Left ventricle myocardium inferior (tissue), 1 donor: ENCODE measurements around the gene GATAD2B. TPM values are rescaled to one million over a fixed set of nuclear protein-coding genes. Genes with fewer than 3 reads are reported as not detected.
A peak's percentile ranks its signal among the peaks of the same experiment; 100 is the strongest.

Experiments
- DNase-seq: peaks from one replicate; pipeline ENCODE4 v3.0.0-alpha.2; 2020
- H3K27ac ChIP-seq: fragments of 200-600 bp; replicated peaks from 2 replicates; pipeline ENCODE4 v1.8.0; 2021
- H3K27me3 ChIP-seq: fragments of 200-600 bp; 2 replicates; pipeline ENCODE4 v1.8.0; 2021; ENCODE audit warnings: low read depth
- H3K36me3 ChIP-seq: fragments of 200-600 bp; 2 replicates; pipeline ENCODE4 v1.8.0; 2021
- H3K4me1 ChIP-seq: fragments of 200-600 bp; 2 replicates; pipeline ENCODE4 v1.8.0; 2021
- H3K4me3 ChIP-seq: fragments of 200-600 bp; 2 replicates; pipeline ENCODE4 v1.8.0; 2021; ENCODE audit warnings: mild to moderate bottlenecking, moderate library complexity
- H3K9me3 ChIP-seq: fragments of 200-600 bp; replicated peaks from 2 replicates; pipeline ENCODE4 v1.8.0; 2021
- intact Hi-C: fragments of 100-400 bp; cut with micrococcal nuclease; formaldehyde crosslinking; loops from one replicate; pipeline ENCODE4 v1.11.0; 2022
- total RNA-seq: library from RNA; stranded (reverse); fragmentation: NEBNext Ultra II Directional; extraction: Animal tissue kit (Norgen Biotek cat#: 25700); gene quantifications from one replicate; pipeline ENCODE4 v1.2.1, GENCODE V29; 2021
- TF ChIP-seq, protein P1 (sequence below): fragments of 200-600 bp; IDR thresholded peaks from 2 replicates; pipeline ENCODE4 v1.8.0; 2021; ENCODE audit warnings: antibody characterized with exemption, mild to moderate bottlenecking, borderline replicate concordance
- donor health status: DM: no; HTN: yes; CAD: no; lungs with severe emphysema.

The GATAD2B gene
- total RNA-seq, 1 donor from 2014 or later, result 35.4 TPM

DNA sequence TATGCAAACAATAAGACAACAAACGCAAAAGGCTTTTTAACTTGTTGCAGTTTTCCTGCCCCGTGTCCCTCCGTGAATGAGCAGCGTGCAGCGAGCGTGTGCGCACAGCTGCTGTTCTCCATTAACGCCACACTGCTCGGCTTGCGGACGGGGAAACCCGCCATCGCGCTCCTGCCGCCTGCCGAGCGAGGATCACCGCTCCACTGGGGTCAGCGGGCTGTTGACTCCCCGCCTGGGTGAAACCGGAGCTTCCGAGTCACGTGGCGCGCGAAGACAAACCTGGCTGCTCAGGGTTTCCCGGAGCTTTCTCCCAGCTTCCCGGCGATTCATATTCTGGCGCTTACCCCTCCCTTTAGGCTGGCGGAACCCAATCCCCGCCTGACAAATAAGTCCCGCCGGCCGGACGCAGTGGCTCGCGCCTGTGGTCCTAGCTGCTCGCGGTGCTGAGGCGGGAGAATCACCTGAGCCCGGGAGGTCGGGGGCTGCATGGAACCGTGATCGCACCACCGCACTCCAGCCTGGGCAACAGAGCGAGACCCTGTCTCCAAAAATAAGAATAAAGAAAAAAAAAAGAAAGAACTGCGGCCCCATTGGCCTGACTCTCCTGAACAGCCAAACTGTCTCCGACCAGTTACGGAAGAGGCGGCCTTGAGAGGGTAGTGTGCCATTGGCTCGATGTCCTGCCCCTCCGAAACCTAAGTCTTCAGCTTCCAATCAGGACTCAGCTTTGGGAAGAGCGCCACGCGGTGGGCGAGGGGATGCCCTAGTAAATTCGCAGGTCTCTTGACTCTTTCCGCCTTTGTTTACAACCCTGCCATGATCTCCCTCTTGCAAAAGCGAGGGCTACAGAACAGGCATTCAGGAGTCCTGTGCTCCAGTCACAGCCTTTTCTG is 44.6 kb upstream of the GATAD2B start, which contains the start of gene CREB3L4:
CREB3L4 (plus strand) TSS at position 796 of the 893 bp plus-strand sequence. CDS start 624 bp downstream, outside the sequence.
- H3K4me1 ChIP-seq, result peaks cover 51% of the 10 kb centered on the region
- H3K27ac ChIP-seq, result peak within 1 kb of the TSS; percentile 96
- H3K36me3 ChIP-seq, result no peaks in the 10 kb centered on the region
- H3K9me3 ChIP-seq, result no peaks in the 10 kb centered on the region
- DNase-seq, result peak; percentile 93
- TF ChIP-seq, protein P1, sequence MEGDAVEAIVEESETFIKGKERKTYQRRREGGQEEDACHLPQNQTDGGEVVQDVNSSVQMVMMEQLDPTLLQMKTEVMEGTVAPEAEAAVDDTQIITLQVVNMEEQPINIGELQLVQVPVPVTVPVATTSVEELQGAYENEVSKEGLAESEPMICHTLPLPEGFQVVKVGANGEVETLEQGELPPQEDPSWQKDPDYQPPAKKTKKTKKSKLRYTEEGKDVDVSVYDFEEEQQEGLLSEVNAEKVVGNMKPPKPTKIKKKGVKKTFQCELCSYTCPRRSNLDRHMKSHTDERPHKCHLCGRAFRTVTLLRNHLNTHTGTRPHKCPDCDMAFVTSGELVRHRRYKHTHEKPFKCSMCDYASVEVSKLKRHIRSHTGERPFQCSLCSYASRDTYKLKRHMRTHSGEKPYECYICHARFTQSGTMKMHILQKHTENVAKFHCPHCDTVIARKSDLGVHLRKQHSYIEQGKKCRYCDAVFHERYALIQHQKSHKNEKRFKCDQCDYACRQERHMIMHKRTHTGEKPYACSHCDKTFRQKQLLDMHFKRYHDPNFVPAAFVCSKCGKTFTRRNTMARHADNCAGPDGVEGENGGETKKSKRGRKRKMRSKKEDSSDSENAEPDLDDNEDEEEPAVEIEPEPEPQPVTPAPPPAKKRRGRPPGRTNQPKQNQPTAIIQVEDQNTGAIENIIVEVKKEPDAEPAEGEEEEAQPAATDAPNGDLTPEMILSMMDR, result peak; percentile 56
- H3K4me3 ChIP-seq, result peak within 1 kb of the TSS; percentile 72
- no peaks in the 10 kb centered on the region for H3K27me3 ChIP-seq
- intact Hi-C loops, result no loop called here

DNA sequence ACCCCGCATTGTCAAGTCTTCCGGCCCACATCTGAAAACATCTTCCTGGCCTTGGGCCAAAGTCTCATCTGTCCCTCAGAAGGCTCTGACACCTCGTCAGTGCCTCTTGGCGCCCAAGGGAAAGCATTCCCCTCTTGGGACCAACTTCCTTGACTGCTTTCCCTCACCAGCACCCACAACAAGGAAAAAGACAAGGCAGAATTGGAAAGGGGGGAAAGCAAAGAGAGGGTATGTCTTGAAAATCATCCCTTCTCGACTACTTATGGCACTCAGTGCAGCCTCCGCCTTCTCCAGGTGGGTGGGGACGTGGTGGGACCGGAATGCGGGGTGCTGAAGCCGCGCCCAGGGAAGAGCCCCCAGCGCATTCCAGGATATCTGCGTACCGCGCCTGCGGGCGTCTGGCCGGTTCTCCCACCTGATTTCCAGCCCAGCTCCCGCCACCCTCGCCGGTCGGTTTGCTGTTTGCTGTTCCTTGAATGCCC is 41.1 kb upstream of the GATAD2B start:
- Histone ChIP-seq H3K36me3 (peaks cover 16% of the 10 kb centered on the region), H3K9me3 (no peaks in the 10 kb centered on the region), H3K27me3 (no peaks in the 10 kb centered on the region), H3K27ac (peak overlapping the region; percentile 98), H3K4me1 (peaks cover 83% of the 10 kb centered on the region), H3K4me3 (peak overlapping the region; percentile 80)
- intact Hi-C loops, result no loop called here
- peak; percentile 42 for DNase-seq
- TF ChIP-seq, protein P1, result no peak

DNA sequence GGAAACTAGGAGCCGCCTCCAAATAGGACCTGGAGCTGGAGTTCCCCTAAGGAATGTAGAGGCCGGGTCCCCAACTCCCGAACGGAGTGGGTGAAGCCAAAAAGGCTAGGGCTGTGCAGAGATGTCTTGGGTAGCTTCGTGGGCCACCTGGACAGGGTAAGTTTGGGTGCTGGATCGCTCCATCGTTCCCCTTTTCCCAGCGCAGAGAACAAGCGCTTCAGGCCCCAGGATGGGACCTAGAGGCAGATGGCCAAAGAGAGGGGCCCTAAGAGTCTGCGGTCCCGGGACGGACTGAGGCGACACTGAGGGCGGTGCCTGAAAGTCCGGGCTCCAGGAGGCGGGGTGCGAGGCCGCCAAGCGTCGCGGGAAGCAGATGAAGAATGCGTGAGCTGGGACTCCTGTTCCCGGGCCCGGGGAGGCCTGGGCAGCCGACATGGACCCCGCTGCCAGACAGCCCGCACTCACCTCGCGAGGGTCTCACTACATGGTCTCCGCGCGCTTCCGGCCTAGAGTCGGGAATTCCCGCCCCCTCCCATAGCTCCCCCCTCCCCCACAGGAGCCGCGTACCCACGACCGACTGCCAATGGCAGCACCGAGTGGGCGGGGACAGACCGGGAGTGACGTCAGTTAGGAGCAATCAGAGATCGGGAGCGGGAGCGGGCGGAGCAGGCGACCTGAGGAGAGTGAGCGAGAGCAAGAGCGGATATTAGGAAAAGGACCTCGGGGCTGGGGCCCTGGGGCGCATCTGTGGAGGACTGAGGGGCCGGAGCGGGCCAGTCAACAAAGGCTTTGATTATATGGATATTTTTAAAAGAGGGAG is 40.5 kb upstream of the GATAD2B start, which contains the start of gene SLC39A1:
SLC39A1 (minus strand) TSS at position 508 of the 820 bp plus-strand sequence. CDS start 822 bp downstream, outside the sequence.
- peak within 1 kb of the TSS; percentile 80 for H3K4me3 ChIP-seq
- H3K27me3 ChIP-seq, result no peaks in the 10 kb centered on the region
- peak within 1 kb of the TSS; percentile 98 for H3K27ac ChIP-seq
- DNase-seq, result peak; percentile 99
- no peaks in the 10 kb centered on the region for H3K9me3 ChIP-seq
- H3K36me3 ChIP-seq, result peaks cover 16% of the 10 kb centered on the region
- TF ChIP-seq, protein P1, result no peak
- intact Hi-C loops, result no loop called here
- H3K4me1 ChIP-seq, result peaks cover 80% of the 10 kb centered on the region

DNA sequence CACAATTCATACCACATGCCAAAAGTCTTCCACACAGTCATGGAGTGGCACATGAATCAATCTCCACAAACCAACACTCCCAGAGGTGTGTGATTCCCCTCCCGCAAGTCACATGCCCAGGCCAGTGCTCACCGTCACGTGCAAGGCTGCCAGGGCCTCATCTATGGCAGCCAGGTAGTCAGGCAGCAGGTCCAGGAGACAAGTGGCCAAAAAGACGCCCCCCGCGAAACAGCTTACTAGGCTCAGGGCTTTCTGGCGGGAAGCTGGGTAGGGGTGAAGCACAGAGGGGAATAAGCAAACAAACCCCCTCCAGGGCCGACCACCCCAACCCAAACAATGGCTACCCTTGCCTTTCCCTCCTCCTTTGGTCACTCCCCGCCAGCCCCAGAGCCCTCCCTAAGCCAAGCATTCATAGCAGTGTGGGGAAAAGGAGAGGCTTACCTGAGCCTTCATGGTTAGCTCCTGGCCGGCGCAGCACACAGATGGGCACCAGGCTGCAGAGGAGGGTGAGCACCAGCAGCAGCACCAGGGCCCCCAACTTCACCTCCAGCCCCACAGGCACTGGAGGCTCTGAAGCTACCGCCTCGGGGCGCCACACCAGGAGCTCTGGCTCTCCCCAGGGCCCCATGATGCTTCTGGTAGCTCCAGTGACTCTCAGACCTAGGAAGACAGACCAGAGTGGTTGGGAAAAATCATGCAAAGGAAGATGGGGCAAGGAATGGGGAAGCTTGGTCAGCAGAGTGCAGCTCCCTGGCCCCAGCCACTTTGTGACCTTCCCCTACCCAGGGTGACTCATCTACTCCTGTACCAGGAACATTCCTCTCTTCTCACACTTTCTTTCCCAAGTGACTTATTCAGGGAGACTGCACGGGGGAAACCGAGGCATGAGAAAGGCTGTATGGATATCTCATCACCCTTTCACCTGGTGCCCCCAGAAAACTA is 39.6 kb upstream of the GATAD2B start:
- DNase-seq, result no peak
- peaks cover 84% of the 10 kb centered on the region for H3K4me1 ChIP-seq

More for the DNA sequence above, 39.6 kb upstream of the GATAD2B start:
- Histone ChIP-seq H3K27me3 (no peaks in the 10 kb centered on the region), H3K27ac (peak overlapping the region; percentile 98), H3K9me3 (no peaks in the 10 kb centered on the region), H3K36me3 (peaks cover 16% of the 10 kb centered on the region), H3K4me3 (peak overlapping the region; percentile 80)
- intact Hi-C loops, result no loop called here
- TF ChIP-seq, protein P1, result no peak
